ENCODE measurements around the gene INSM1. TPM values are rescaled to one million over a fixed set of nuclear protein-coding genes. Genes with fewer than 3 reads are reported as not detected.

The INSM1 gene
- total and polyA plus RNA-seq, 2 experiments from 2014 or later = 0.55 to 1.2 TPM

GRCh38 chr20:20342066-20342465 is 25.8 kb upstream of the INSM1 start:
- Mint-ChIP-seq H3K36me3 (ENCODE audit: low read depth) (no peaks in the 10 kb centered on the region; the same call in 2 of the 3 replicates), H3K9me3 (peaks cover 4% of the 10 kb centered on the region; the same call in 1 of the 3 replicates), H3K4me3 (no peak overlapping the region), H3K4me1 (no peaks in the 10 kb centered on the region), H3K27ac (no peak overlapping the region), H3K27me3 (ENCODE audit: insufficient read depth, low read depth, poor library complexity) (peaks cover 2% of the 10 kb centered on the region)
- no peaks in the 10 kb centered on the region for H3K79me2 ChIP-seq (replicated peaks; ENCODE audit: insufficient read depth)
- TF ChIP-seq CREB1 (CRISPR knock-in tag; IDR thresholded peaks at IDR 0.05; ENCODE audit: low read depth) (no peak), STAT1 (IDR thresholded peaks at IDR 0.05; ENCODE audit: unreplicated experiment) (no peak), EZH2 (IDR thresholded peaks at IDR 0.05; ENCODE audit: low read depth, unreplicated experiment) (no peak), ZNF114 (CRISPR knock-in tag; IDR thresholded peaks at IDR 0.05) (no peak), NANOG (IDR thresholded peaks at IDR 0.05; ENCODE audit: borderline replicate concordance) (no peak), JUNB (IDR thresholded peaks at IDR 0.05; ENCODE audit: unreplicated experiment) (no peak), ZNF331 (CRISPR knock-in tag; IDR thresholded peaks at IDR 0.05; ENCODE audit: low read depth) (no peak), POLR2AphosphoS5 (IDR thresholded peaks at IDR 0.05; ENCODE audit: low read depth) (no peak), EZH2phosphoT487 (IDR thresholded peaks at IDR 0.05; ENCODE audit: unreplicated experiment) (no peak), ZNF462 (CRISPR knock-in tag; IDR thresholded peaks at IDR 0.05) (no peak), CTCF (conservative IDR thresholded peaks at IDR 0.05; ENCODE audit: low read depth in 2 of 2) (no peak)
- TF ChIP-seq, protein P1, sequence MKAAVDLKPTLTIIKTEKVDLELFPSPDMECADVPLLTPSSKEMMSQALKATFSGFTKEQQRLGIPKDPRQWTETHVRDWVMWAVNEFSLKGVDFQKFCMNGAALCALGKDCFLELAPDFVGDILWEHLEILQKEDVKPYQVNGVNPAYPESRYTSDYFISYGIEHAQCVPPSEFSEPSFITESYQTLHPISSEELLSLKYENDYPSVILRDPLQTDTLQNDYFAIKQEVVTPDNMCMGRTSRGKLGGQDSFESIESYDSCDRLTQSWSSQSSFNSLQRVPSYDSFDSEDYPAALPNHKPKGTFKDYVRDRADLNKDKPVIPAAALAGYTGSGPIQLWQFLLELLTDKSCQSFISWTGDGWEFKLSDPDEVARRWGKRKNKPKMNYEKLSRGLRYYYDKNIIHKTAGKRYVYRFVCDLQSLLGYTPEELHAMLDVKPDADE (IDR thresholded peaks at IDR 0.05) = no peak
- TF ChIP-seq, protein P2, sequence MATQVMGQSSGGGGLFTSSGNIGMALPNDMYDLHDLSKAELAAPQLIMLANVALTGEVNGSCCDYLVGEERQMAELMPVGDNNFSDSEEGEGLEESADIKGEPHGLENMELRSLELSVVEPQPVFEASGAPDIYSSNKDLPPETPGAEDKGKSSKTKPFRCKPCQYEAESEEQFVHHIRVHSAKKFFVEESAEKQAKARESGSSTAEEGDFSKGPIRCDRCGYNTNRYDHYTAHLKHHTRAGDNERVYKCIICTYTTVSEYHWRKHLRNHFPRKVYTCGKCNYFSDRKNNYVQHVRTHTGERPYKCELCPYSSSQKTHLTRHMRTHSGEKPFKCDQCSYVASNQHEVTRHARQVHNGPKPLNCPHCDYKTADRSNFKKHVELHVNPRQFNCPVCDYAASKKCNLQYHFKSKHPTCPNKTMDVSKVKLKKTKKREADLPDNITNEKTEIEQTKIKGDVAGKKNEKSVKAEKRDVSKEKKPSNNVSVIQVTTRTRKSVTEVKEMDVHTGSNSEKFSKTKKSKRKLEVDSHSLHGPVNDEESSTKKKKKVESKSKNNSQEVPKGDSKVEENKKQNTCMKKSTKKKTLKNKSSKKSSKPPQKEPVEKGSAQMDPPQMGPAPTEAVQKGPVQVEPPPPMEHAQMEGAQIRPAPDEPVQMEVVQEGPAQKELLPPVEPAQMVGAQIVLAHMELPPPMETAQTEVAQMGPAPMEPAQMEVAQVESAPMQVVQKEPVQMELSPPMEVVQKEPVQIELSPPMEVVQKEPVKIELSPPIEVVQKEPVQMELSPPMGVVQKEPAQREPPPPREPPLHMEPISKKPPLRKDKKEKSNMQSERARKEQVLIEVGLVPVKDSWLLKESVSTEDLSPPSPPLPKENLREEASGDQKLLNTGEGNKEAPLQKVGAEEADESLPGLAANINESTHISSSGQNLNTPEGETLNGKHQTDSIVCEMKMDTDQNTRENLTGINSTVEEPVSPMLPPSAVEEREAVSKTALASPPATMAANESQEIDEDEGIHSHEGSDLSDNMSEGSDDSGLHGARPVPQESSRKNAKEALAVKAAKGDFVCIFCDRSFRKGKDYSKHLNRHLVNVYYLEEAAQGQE (IDR thresholded peaks at IDR 0.05; ENCODE audit: unreplicated experiment) = no peak
- H3F3A ChIP-seq (replicated peaks; ENCODE audit: low read depth) = no peaks in the 10 kb centered on the region
- DNase-seq (ENCODE audit: low spot score) = no peak
- H2AFZ ChIP-seq = peak overlapping the region; percentile 63; the same call in 1 of the 2 replicates
- no peaks in the 10 kb centered on the region for H4K20me1 ChIP-seq (replicated peaks; ENCODE audit: insufficient read depth)
- no peak overlapping the region for H3K4me3 ChIP-seq
- no peaks in the 10 kb centered on the region for H3K36me3 ChIP-seq (ENCODE audit: insufficient read depth)
- H3K4me2 ChIP-seq = no peak overlapping the region
- no peaks in the 10 kb centered on the region for H3K9me2 ChIP-seq (ENCODE audit: insufficient read depth)
- H3K4me1 ChIP-seq (ENCODE audit: insufficient read depth) = no peaks in the 10 kb centered on the region
- H3K27me3 ChIP-seq (ENCODE audit: insufficient read depth) = no peaks in the 10 kb centered on the region
- ATAC-seq = no peak
- no peak overlapping the region for H3K27ac ChIP-seq (ENCODE audit: low read depth)

Data from GM23338 (cell line).